Neural cell (in vitro differentiated cells): ENCODE measurements around the gene DNAJA3. TPM values are rescaled to one million over a fixed set of nuclear protein-coding genes. Genes with fewer than 3 reads are reported as not detected.

ENCODE experiments used
- H2AFZ ChIP-seq: fragments of 200-600, 300-800 bp; sonication (generic), shearing (Covaris generic); 2 replicates; pipeline ENCODE4 v1.6.0; 2014; ENCODE audit warnings: low read depth, mild to moderate bottlenecking, antibody characterized with exemption, low read length, moderate library complexity
- H3F3A ChIP-seq: fragments of 200-600 bp; shearing (Covaris generic); 2 replicates; pipeline ENCODE4 v1.6.1; 2016; ENCODE audit warnings: mild to moderate bottlenecking, moderate library complexity, mixed read lengths, antibody characterized with exemption, low read length; ENCODE audit not compliant: insufficient read depth, poor library complexity, severe bottlenecking
- H3K27ac ChIP-seq: fragments of 200-600, 300-800 bp; sonication (generic), shearing (Covaris generic); 2 replicates; pipeline ENCODE4 v1.5.1; 2014; ENCODE audit warnings: mild to moderate bottlenecking, low read length, moderate library complexity
- H3K27me3 ChIP-seq: fragments of 300-800, 200-600 bp; sonication (generic), shearing (Covaris generic); 2 replicates; pipeline ENCODE4 v1.6.0; 2014; ENCODE audit warnings: mild to moderate bottlenecking, low read depth, low read length, moderate library complexity; ENCODE audit not compliant: insufficient read depth
- H3K36me3 ChIP-seq: fragments of 300-800, 200-600 bp; sonication (generic), shearing (Covaris generic); 2 replicates; pipeline ENCODE4 v1.5.1; 2014; ENCODE audit warnings: mild to moderate bottlenecking, antibody characterized with exemption, low read length, moderate library complexity; ENCODE audit not compliant: insufficient read depth
- H3K4me2 ChIP-seq: fragments of 300-800, 200-600 bp; sonication (generic), shearing (Covaris generic); 2 replicates; pipeline ENCODE4 v1.6.0; 2014; ENCODE audit warnings: mild to moderate bottlenecking, low read length
- H3K4me3 ChIP-seq: fragments of 300-800, 200-600 bp; sonication (generic), shearing (Covaris generic); 2 replicates; pipeline ENCODE4 v1.5.1; 2014; ENCODE audit warnings: mild to moderate bottlenecking, low read length, moderate library complexity
- H3K79me2 ChIP-seq: fragments of 200-600 bp; shearing (Covaris generic); replicated peaks from 2 replicates; pipeline ENCODE4 v1.6.0; 2014; ENCODE audit warnings: mild to moderate bottlenecking, low read length, moderate library complexity; ENCODE audit not compliant: insufficient read depth
- H3K9ac ChIP-seq: fragments of 300-800, 200-600 bp; sonication (generic), shearing (Covaris generic); 2 replicates; pipeline ENCODE4 v1.6.1; 2016; ENCODE audit warnings: mild to moderate bottlenecking, low read length, mixed read lengths
- H3K9me2 ChIP-seq: fragments of 200-600 bp; shearing (Covaris generic); 2 replicates; pipeline ENCODE4 v1.6.1; 2016; ENCODE audit warnings: mild to moderate bottlenecking, low read length, mixed read lengths; ENCODE audit not compliant: insufficient read depth
- H3K9me3 ChIP-seq: fragments of 200-600, 300-800 bp; sonication (generic), shearing (Covaris generic); 2 replicates; pipeline ENCODE4 v1.6.1; 2016; ENCODE audit warnings: mild to moderate bottlenecking, mixed run types, low read length, moderate library complexity, mixed read lengths
- H4K20me1 ChIP-seq: fragments of 200-600 bp; shearing (Covaris generic); 2 replicates; pipeline ENCODE4 v1.6.1; 2016; ENCODE audit warnings: mild to moderate bottlenecking, mixed run types; ENCODE audit not compliant: insufficient read depth
- CTCF ChIP-seq: fragments of 450-650 bp; IDR thresholded peaks from 2 replicates; pipeline ENCODE4 v1.5.1; 2014; ENCODE audit warnings: antibody characterized with exemption, mild to moderate bottlenecking, moderate library complexity; ENCODE audit not compliant: poor library complexity, severe bottlenecking
- EP300 ChIP-seq: fragments of 450-650 bp; conservative IDR thresholded peaks from 2 replicates; pipeline ENCODE4 v1.6.1; 2014; ENCODE audit warnings: antibody characterized with exemption, mild to moderate bottlenecking, moderate library complexity; ENCODE audit not compliant: poor library complexity, severe bottlenecking
- EZH2 ChIP-seq: fragments of 200-600, 300-800 bp; shearing (Covaris generic), sonication (generic); IDR thresholded peaks from 2 replicates; pipeline ENCODE4 v1.6.1; 2014; ENCODE audit warnings: antibody characterized with exemption, low read length, borderline replicate concordance, mild to moderate bottlenecking; ENCODE audit not compliant: insufficient read depth, poor library complexity, severe bottlenecking
- MXI1 ChIP-seq: fragments of 450-650 bp; conservative IDR thresholded peaks from 2 replicates; pipeline ENCODE4 v1.6.1; 2014; ENCODE audit warnings: antibody characterized with exemption, mild to moderate bottlenecking; ENCODE audit not compliant: poor library complexity, severe bottlenecking
- POLR2AphosphoS5 ChIP-seq: IDR thresholded peaks from 2 replicates; pipeline ENCODE4 v1.6.1; 2012
- RAD21 ChIP-seq: fragments of 450-650 bp; conservative IDR thresholded peaks from 2 replicates; pipeline ENCODE4 v1.6.1; 2014; ENCODE audit warnings: antibody characterized with exemption, mild to moderate bottlenecking, moderate library complexity
- SMC3 ChIP-seq: fragments of 450-650 bp; conservative IDR thresholded peaks from 2 replicates; pipeline ENCODE4 v1.6.1; 2014; ENCODE audit warnings: antibody characterized with exemption, mild to moderate bottlenecking, moderate library complexity; ENCODE audit not compliant: poor library complexity
- TAF1 ChIP-seq: IDR thresholded peaks from 2 replicates; pipeline ENCODE4 v1.6.1; 2012; ENCODE audit warnings: low read depth
- polyA plus RNA-seq: library from polyadenylated mRNA; depleted of rRNA; stranded (reverse); fragments of >200 nt; gene quantifications from 2 replicates; pipeline ENCODE4 v1.2.3, GENCODE V29; 2014
- TF ChIP-seq, protein P1 (sequence below): IDR thresholded peaks from 2 replicates; pipeline ENCODE4 v1.6.1; 2012; ENCODE audit warnings: borderline replicate concordance

DNAJA3 gene
- polyA plus RNA-seq, 1 donor from 2014 or later, result 44.8 TPM

GRCh38 chr16:4455081-4455480 lies 29.4 kb downstream of the DNAJA3 start:
- Histone ChIP-seq H3K9ac (no peak overlapping the region), H3K27me3 (no peaks in the 10 kb centered on the region), H4K20me1 (no peaks in the 10 kb centered on the region), H3K4me2 (no peak overlapping the region), H3K9me2 (no peaks in the 10 kb centered on the region), H2AFZ (no peak overlapping the region), H3F3A (no peaks in the 10 kb centered on the region), H3K36me3 (no peaks in the 10 kb centered on the region), H3K9me3 (no peaks in the 10 kb centered on the region), H3K79me2 (no peaks in the 10 kb centered on the region), H3K4me3 (no peak overlapping the region), H3K27ac (no peak overlapping the region)
- no peak for TF ChIP-seq TAF1
- TF ChIP-seq, protein P1, sequence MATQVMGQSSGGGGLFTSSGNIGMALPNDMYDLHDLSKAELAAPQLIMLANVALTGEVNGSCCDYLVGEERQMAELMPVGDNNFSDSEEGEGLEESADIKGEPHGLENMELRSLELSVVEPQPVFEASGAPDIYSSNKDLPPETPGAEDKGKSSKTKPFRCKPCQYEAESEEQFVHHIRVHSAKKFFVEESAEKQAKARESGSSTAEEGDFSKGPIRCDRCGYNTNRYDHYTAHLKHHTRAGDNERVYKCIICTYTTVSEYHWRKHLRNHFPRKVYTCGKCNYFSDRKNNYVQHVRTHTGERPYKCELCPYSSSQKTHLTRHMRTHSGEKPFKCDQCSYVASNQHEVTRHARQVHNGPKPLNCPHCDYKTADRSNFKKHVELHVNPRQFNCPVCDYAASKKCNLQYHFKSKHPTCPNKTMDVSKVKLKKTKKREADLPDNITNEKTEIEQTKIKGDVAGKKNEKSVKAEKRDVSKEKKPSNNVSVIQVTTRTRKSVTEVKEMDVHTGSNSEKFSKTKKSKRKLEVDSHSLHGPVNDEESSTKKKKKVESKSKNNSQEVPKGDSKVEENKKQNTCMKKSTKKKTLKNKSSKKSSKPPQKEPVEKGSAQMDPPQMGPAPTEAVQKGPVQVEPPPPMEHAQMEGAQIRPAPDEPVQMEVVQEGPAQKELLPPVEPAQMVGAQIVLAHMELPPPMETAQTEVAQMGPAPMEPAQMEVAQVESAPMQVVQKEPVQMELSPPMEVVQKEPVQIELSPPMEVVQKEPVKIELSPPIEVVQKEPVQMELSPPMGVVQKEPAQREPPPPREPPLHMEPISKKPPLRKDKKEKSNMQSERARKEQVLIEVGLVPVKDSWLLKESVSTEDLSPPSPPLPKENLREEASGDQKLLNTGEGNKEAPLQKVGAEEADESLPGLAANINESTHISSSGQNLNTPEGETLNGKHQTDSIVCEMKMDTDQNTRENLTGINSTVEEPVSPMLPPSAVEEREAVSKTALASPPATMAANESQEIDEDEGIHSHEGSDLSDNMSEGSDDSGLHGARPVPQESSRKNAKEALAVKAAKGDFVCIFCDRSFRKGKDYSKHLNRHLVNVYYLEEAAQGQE, result no peak
- TF ChIP-seq EZH2, result no peak
- TF ChIP-seq MXI1, result no peak
- no peak for TF ChIP-seq SMC3
- TF ChIP-seq RAD21, result no peak
- TF ChIP-seq EP300, result no peak
- no peak for TF ChIP-seq CTCF

DNA sequence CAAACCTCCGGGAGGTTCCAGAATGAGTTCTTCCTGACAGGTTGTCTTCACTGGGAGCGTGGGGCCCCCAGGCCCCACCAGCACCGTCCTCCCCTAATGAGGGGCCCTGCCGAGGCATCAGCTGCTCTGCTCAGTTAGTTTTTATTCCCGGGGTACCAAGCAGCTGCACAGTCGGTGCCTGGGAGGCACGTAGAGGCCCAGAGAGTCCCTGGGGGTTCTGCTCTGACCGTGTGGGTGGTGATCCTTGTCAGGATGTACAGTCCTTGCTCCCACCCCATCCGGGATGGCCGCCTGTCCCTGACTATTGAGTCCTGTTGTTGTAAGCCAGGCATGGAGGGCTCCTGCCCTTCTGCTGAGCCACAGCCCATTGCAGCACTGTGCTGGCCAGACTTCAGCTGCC lies 30.3 kb downstream of the DNAJA3 start:
- no peaks in the 10 kb centered on the region for H3K36me3 ChIP-seq
- H3K27ac ChIP-seq, result no peak overlapping the region
- no peaks in the 10 kb centered on the region for H4K20me1 ChIP-seq

DNA sequence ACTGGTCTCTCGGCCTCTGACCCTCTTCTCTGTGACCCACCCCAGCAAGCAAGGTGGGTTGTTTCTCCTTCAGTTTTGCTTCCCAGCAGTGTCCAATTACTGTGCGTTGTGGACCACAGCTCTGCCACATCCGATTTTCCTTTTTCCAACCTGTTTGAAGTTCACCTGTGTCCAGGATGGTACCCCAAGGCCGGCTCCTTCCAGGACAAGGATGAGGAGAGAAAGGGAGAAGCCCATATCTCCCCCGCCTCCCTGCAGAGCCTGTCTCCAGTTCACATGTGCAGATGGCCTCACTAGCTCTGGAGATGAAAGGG lies 35.2 kb downstream of the DNAJA3 start:
- Histone ChIP-seq H3K4me3 (no peak overlapping the region), H3K9ac (no peak overlapping the region), H3K27ac (no peak overlapping the region)

More for the DNA sequence above, 30.3 kb downstream of the DNAJA3 start:
- no peak overlapping the region for H3K4me2 ChIP-seq
- H3K9me2 ChIP-seq, result no peaks in the 10 kb centered on the region
- no peak overlapping the region for H3K4me3 ChIP-seq
- H2AFZ ChIP-seq, result no peak overlapping the region
- H3K9me3 ChIP-seq, result no peaks in the 10 kb centered on the region
- no peak for TF ChIP-seq SMC3
- no peak for TF ChIP-seq EP300
- H3K9ac ChIP-seq, result no peak overlapping the region
- H3K79me2 ChIP-seq, result no peaks in the 10 kb centered on the region
- H3F3A ChIP-seq, result no peaks in the 10 kb centered on the region
- no peaks in the 10 kb centered on the region for H3K27me3 ChIP-seq

More for the DNA sequence above, 35.2 kb downstream of the DNAJA3 start:
- H3F3A ChIP-seq, result no peaks in the 10 kb centered on the region
- H3K9me3 ChIP-seq, result no peaks in the 10 kb centered on the region
- H2AFZ ChIP-seq, result no peak overlapping the region
- H3K27me3 ChIP-seq, result no peaks in the 10 kb centered on the region
- H4K20me1 ChIP-seq, result no peaks in the 10 kb centered on the region
- H3K4me2 ChIP-seq, result no peak overlapping the region
- H3K79me2 ChIP-seq, result no peaks in the 10 kb centered on the region
- TF ChIP-seq SMC3 (no peak), CTCF (no peak), EP300 (no peak), POLR2AphosphoS5 (no peak), MXI1 (no peak), EZH2 (no peak), TAF1 (no peak), RAD21 (no peak)
- TF ChIP-seq, protein P1, result no peak
- no peaks in the 10 kb centered on the region for H3K9me2 ChIP-seq
- no peaks in the 10 kb centered on the region for H3K36me3 ChIP-seq
